ENCODE measurements around the gene NACC1.

DNA sequence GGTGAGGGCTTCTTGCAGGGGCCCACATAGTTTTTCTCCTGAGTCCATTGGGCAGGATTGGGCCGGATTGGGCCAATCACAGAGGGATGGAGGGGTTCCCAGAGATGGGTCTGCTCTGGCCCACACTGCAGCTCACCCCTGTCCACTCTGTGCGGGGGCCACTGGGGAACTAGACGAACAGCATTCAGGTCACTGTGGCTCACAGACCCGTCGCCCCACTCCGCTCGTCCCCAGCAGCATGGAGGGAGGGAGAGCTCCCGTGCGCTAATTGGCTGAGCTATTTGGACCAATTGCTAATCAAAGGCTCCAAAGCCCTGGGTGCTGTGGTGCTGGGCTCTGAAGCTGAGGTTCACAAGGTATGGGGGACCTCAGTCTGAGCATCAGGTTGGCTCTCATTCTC is 11.3 kb downstream of the NACC1 start:
- TF ChIP-seq, protein P1, sequence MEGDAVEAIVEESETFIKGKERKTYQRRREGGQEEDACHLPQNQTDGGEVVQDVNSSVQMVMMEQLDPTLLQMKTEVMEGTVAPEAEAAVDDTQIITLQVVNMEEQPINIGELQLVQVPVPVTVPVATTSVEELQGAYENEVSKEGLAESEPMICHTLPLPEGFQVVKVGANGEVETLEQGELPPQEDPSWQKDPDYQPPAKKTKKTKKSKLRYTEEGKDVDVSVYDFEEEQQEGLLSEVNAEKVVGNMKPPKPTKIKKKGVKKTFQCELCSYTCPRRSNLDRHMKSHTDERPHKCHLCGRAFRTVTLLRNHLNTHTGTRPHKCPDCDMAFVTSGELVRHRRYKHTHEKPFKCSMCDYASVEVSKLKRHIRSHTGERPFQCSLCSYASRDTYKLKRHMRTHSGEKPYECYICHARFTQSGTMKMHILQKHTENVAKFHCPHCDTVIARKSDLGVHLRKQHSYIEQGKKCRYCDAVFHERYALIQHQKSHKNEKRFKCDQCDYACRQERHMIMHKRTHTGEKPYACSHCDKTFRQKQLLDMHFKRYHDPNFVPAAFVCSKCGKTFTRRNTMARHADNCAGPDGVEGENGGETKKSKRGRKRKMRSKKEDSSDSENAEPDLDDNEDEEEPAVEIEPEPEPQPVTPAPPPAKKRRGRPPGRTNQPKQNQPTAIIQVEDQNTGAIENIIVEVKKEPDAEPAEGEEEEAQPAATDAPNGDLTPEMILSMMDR (IDR thresholded peaks at IDR 0.05), result no peak
- no peak for TF ChIP-seq EZH2 (IDR thresholded peaks at IDR 0.05)
- no peak for TF ChIP-seq EZH2phosphoT487 (IDR thresholded peaks at IDR 0.05)

All from neural progenitor cell (in vitro differentiated cells).